PC-3 (cell line): ENCODE data around the gene CLEC16A. TPM values are rescaled to one million over a fixed set of nuclear protein-coding genes. Genes with fewer than 3 reads are reported as not detected.

ENCODE experiments used
- ATAC-seq: fragments of 200-7000 bp; cut with Tn5 transposase; 2 replicates; pipeline ENCODE4 v1.9.1; 2020; ENCODE audit warnings: mild to moderate bottlenecking, moderate library complexity
- BruUV-seq: library from RNA; stranded (reverse); fragments of 400-500 nt; replicated peaks from 2 replicates; lab custom pipeline; 2021; lab: Mats Ljungman, UMichigan
- CTCF ChIA-PET: fragments of 300-600 bp; sonication (Branson Sonifier 250); formaldehyde crosslinking; loops from one replicate; lab custom pipeline; 2022; ENCODE audit warnings: antibody characterized with exemption; lab: Charles Lee
- POLR2A ChIA-PET: fragments of 300-600 bp; sonication (Branson Sonifier 250); formaldehyde crosslinking; loops from one replicate; lab custom pipeline; 2022; ENCODE audit warnings: antibody characterized with exemption; ENCODE audit not compliant: unreplicated experiment; lab: Charles Lee
- DNase-seq: peaks from one replicate; pipeline ENCODE4 v3.0.0-alpha.2; 2015
- H2AFZ ChIP-seq: fragments of 300-600 bp; sonication (generic); 2 replicates; pipeline ENCODE4 v1.6.0; 2016; ENCODE audit warnings: antibody characterized with exemption, low read length
- H3F3A ChIP-seq: fragments of 300-600 bp; sonication (generic); one replicate; pipeline ENCODE4 v1.6.0; 2017; ENCODE audit warnings: antibody characterized with exemption, low read length, control low read depth, mild to moderate bottlenecking; ENCODE audit not compliant: unreplicated experiment
- H3K27ac ChIP-seq: fragments of 300-600 bp; sonication (generic); 2 replicates; pipeline ENCODE4 v1.5.1; 2016; ENCODE audit warnings: mild to moderate bottlenecking, low read length
- H3K27me3 ChIP-seq: fragments of 300-600 bp; sonication (generic); 2 replicates; pipeline ENCODE4 v1.6.1; 2016; ENCODE audit warnings: low read length, mixed read lengths
- H3K36me3 ChIP-seq: fragments of 300-600 bp; sonication (generic); 2 replicates; pipeline ENCODE4 v1.6.1; 2016; ENCODE audit warnings: low read depth, mixed run types, low read length, mixed read lengths
- H3K4me1 ChIP-seq: fragments of 300-600 bp; sonication (generic); 2 replicates; pipeline ENCODE4 v1.5.1; 2016; ENCODE audit warnings: low read length; ENCODE audit not compliant: insufficient read depth
- H3K4me2 ChIP-seq: fragments of 300-600 bp; sonication (generic); 2 replicates; pipeline ENCODE4 v1.6.0; 2016; ENCODE audit warnings: low read length
- H3K4me3 ChIP-seq: fragments of 300-600 bp; sonication (generic); 2 replicates; pipeline ENCODE4 v1.5.1; 2016; ENCODE audit warnings: mild to moderate bottlenecking, low read length, mixed read lengths
- H3K79me2 ChIP-seq: fragments of 300-600 bp; sonication (generic); 2 replicates; pipeline ENCODE4 v1.6.1; 2017; ENCODE audit warnings: low read length, mixed read lengths
- H3K9ac ChIP-seq: fragments of 300-600 bp; sonication (generic); 2 replicates; pipeline ENCODE4 v1.6.0; 2016; ENCODE audit warnings: mild to moderate bottlenecking, low read length
- H3K9me2 ChIP-seq: fragments of 300-600 bp; sonication (generic); replicated peaks from 2 replicates; pipeline ENCODE4 v1.6.1; 2016; ENCODE audit warnings: mixed run types, low read length, mixed read lengths
- H3K9me3 ChIP-seq: fragments of 300-600 bp; sonication (generic); 2 replicates; pipeline ENCODE4 v1.6.1; 2016; ENCODE audit warnings: low read length, mixed read lengths
- H4K20me1 ChIP-seq: fragments of 300-600 bp; sonication (generic); 2 replicates; pipeline ENCODE4 v1.6.1; 2016; ENCODE audit warnings: low read length, mixed read lengths
- CTCF ChIP-seq: fragments of 300-600 bp; sonication (generic); conservative IDR thresholded peaks from 2 replicates; pipeline ENCODE4 v1.5.1; 2017; ENCODE audit warnings: antibody characterized with exemption, low read depth, mild to moderate bottlenecking, low read length
- EZH2 ChIP-seq: fragments of 300-600 bp; sonication (generic); IDR thresholded peaks from one replicate; pipeline ENCODE4 v1.6.1; 2017; ENCODE audit warnings: antibody characterized with exemption, mild to moderate bottlenecking, low read length; ENCODE audit not compliant: unreplicated experiment
- EZH2phosphoT487 ChIP-seq: fragments of 300-600 bp; sonication (generic); IDR thresholded peaks from 2 replicates; pipeline ENCODE4 v1.6.1; 2018; ENCODE audit warnings: mild to moderate bottlenecking, antibody characterized with exemption, low read length, borderline replicate concordance
- intact Hi-C: fragments of 100-400 bp; cut with micrococcal nuclease; formaldehyde crosslinking; loops from 2 replicates; pipeline ENCODE4 v1.9.0; 2023
- total RNA-seq: library from RNA; depleted of rRNA; stranded (reverse); fragments of >200 nt; gene quantifications from 2 replicates; pipeline ENCODE4 v1.2.3, GENCODE V29; 2014

Gene CLEC16A
- total RNA-seq, 1 experiment from 2014 or later = 9.5 TPM

- no peak overlapping the region for H3K9ac ChIP-seq
- H3F3A ChIP-seq = no peaks in the 10 kb centered on the region
- H3K4me2 ChIP-seq = no peak overlapping the region
- no peaks in the 10 kb centered on the region for H3K27me3 ChIP-seq
- H3K36me3 ChIP-seq = no peaks in the 10 kb centered on the region
- CTCF ChIA-PET = no interaction called here
- H2AFZ ChIP-seq = no peak overlapping the region
- peaks cover 13% of the 10 kb centered on the region; the same call in 1 of the 2 replicates for H3K4me1 ChIP-seq
- no peak for DNase-seq
- H3K9me3 ChIP-seq = no peaks in the 10 kb centered on the region
- intact Hi-C loops = no loop called here
- TF ChIP-seq EZH2 = no peak
- no peak for TF ChIP-seq EZH2phosphoT487
- TF ChIP-seq CTCF = no peak
- no peak for ATAC-seq
- no peak overlapping the region for H3K4me3 ChIP-seq
- no peaks in the 10 kb centered on the region for H4K20me1 ChIP-seq
- POLR2A ChIA-PET = no interaction called here
- no peak overlapping the region for H3K27ac ChIP-seq
- H3K79me2 ChIP-seq = no peaks in the 10 kb centered on the region
- H3K9me2 ChIP-seq = no peaks in the 10 kb centered on the region
- no TSS peak for BruUV-seq
These were observed 145.9 kb downstream of the CLEC16A start for GRCh38 chr16:11090232-11090631.

GRCh38 chr16:11091021-11091785 lies 146.8 kb downstream of the CLEC16A start:
- H3K27me3 ChIP-seq = no peaks in the 10 kb centered on the region
- H3F3A ChIP-seq = no peaks in the 10 kb centered on the region
- no peaks in the 10 kb centered on the region for H3K79me2 ChIP-seq
- no peaks in the 10 kb centered on the region for H3K36me3 ChIP-seq
- ChIA-PET POLR2A (no interaction called here), CTCF (no interaction called here)
- no peaks in the 10 kb centered on the region for H4K20me1 ChIP-seq
- no peak overlapping the region for H2AFZ ChIP-seq
- H3K9me2 ChIP-seq = no peaks in the 10 kb centered on the region
- H3K27ac ChIP-seq = no peak overlapping the region
- H3K4me3 ChIP-seq = no peak overlapping the region
- intact Hi-C loops = no loop called here
- no peak overlapping the region for H3K4me2 ChIP-seq
- BruUV-seq = no TSS peak
- no peak for TF ChIP-seq EZH2
- TF ChIP-seq CTCF = no peak
- TF ChIP-seq EZH2phosphoT487 = no peak
- H3K4me1 ChIP-seq = peaks cover 13% of the 10 kb centered on the region; the same call in 1 of the 2 replicates
- H3K9me3 ChIP-seq = no peaks in the 10 kb centered on the region
- H3K9ac ChIP-seq = no peak overlapping the region
- no peak for DNase-seq
- ATAC-seq = no peak

GRCh38 chr16:11092788-11093571 lies 148.6 kb downstream of the CLEC16A start:
- no peak for DNase-seq
- Histone ChIP-seq H3K4me3 (no peak overlapping the region), H4K20me1 (no peaks in the 10 kb centered on the region), H3K9me2 (no peaks in the 10 kb centered on the region), H3F3A (no peaks in the 10 kb centered on the region), H3K27ac (no peak overlapping the region), H3K27me3 (no peaks in the 10 kb centered on the region), H3K36me3 (no peaks in the 10 kb centered on the region), H3K79me2 (no peaks in the 10 kb centered on the region), H2AFZ (no peak overlapping the region), H3K4me1 (peaks cover 13% of the 10 kb centered on the region; the same call in 1 of the 2 replicates), H3K4me2 (no peak overlapping the region), H3K9me3 (no peaks in the 10 kb centered on the region), H3K9ac (no peak overlapping the region)
- no peak for ATAC-seq
- intact Hi-C loops = no loop called here
- no TSS peak for BruUV-seq
- ChIA-PET POLR2A (interaction anchor here (0.5 kb wide), 1 partner anchor 40 kb away, joined by 8 read pairs; no protein-coding TSS in a partner anchor), CTCF (no interaction called here)
- TF ChIP-seq EZH2phosphoT487 (no peak), CTCF (no peak), EZH2 (no peak)
